A172 (cell line): ENCODE data around the gene TAGLN2. TPM values are rescaled to one million over a fixed set of nuclear protein-coding genes. Genes with fewer than 3 reads are reported as not detected.
"Not testable (repeated sequence)": the region's sequence is repeated elsewhere in the genome, so short reads cannot be mapped to it uniquely, and the experiment has no call there.

Experiments used
- DNase-seq: peaks from one replicate; pipeline ENCODE4 v3.0.0-alpha.2; 2015; ENCODE audit warnings: low spot score
- total RNA-seq: library from RNA; depleted of rRNA; stranded (reverse); fragments of >200 nt; shearing (Covaris generic); gene quantifications from 2 replicates; pipeline ENCODE4 v1.2.3, GENCODE V29; 2014

TAGLN2 gene
- total RNA-seq, 1 experiment from 2014 or later = 734 TPM

GRCh38 chr1:159921700-159922504, 3.4 kb downstream of the TAGLN2 start:
- peak; percentile 75 for DNase-seq

GRCh38 chr1:159921251-159921650, 4.1 kb downstream of the TAGLN2 start:
- DNase-seq = peak; percentile 59

DNA sequence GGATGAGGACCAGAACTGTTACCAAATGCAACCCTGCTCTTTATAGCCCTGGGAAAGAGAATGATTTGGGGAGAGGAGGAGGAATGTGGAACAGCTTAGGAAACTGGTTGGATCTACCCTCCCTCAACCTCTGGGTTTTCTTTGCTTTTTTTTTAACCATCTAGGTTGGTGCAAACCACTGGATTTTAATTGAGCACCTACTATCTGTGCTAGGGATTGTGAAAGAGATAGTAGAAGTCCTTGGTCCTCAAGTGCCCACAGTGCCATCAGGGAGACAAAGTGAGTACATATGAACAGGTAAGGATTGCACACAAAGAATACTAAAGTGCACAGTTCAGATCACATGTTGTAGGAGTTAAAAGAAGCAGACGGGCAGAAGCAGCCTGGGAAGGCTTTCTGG, 4.7 kb downstream of the TAGLN2 start:
- no peak for DNase-seq

- no peak for DNase-seq
Observed at GRCh38 chr1:159920202-159920601, 5.1 kb downstream of the TAGLN2 start.

DNA sequence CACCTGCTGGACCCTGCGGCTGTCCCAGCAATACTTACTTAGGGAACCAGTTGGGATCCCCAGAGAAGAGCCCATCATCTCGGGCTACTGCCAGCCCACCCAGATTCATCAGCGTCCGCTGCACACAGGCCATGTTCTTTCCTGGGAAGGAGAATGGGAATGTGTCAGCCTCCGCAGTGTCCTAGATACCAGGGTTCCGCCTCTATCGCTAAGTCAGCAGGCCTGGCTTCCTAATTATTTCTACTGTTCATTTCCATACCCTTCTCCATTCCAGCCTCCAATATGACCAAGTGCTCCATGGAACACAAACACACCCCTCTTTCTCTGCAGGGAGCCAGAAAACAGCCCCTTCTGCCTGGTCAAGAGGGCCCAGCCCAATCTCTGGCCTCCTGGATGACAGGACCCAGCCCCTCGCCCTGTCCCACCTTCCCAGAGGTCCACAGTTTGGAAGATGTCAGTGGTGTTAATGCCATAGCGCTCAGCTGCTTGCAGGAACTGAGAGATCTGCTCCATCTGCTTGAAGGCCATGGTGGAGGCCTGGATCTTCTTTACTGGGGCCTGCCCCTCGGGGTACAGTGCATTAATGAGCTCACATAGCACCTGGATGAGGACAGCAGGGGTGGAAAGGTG, 6.0 kb downstream of the TAGLN2 start:
- no peak for DNase-seq

GRCh38 chr1:159918352-159919200, 6.7 kb downstream of the TAGLN2 start:
- no peak for DNase-seq

GRCh38 chr1:159917533-159918351, 7.6 kb downstream of the TAGLN2 start:
- peak; percentile 26 for DNase-seq

DNA sequence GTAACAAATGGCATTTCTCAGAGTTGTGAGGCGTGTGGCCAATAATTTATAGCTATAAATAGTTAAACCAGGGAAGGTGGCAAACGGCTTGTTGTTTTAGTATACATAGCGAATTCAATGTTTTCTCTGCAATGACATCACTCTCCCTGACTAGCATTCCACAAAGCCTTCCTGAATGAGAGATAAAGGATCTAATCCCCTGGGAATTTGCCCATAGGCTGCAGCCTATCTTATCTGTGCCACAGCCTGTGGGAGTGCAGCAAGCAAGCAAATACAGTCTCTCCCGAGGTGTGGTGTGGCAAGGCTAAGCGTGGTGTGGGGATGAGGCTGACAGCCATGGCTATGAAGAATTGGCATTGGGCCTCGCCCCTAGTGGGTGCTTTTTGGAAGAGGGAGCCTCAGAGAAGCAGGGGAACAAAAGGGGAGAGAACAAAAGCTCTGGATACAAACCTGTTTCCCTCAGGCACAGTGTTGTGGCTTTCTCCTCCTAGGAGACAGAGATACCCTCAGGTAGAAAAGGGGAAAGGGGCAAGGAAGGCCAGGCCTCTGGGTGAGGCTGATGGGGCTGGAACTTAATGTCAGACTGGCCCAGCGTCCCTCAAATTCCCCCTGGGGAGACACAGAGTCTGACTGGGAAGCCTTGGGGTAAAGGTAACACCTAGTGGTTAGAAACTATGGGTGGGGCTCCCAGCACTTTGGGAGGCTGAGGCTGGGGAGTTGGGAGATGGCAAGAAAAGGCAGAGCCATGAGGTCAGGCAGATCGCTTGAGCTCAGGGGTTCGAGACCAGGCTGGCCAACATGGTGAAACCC, 8.9 kb downstream of the TAGLN2 start:
- DNase-seq = peak; percentile 100

- peak; percentile 23 for DNase-seq
Observed at GRCh38 chr1:159915571-159916241, 9.6 kb downstream of the TAGLN2 start.

DNA sequence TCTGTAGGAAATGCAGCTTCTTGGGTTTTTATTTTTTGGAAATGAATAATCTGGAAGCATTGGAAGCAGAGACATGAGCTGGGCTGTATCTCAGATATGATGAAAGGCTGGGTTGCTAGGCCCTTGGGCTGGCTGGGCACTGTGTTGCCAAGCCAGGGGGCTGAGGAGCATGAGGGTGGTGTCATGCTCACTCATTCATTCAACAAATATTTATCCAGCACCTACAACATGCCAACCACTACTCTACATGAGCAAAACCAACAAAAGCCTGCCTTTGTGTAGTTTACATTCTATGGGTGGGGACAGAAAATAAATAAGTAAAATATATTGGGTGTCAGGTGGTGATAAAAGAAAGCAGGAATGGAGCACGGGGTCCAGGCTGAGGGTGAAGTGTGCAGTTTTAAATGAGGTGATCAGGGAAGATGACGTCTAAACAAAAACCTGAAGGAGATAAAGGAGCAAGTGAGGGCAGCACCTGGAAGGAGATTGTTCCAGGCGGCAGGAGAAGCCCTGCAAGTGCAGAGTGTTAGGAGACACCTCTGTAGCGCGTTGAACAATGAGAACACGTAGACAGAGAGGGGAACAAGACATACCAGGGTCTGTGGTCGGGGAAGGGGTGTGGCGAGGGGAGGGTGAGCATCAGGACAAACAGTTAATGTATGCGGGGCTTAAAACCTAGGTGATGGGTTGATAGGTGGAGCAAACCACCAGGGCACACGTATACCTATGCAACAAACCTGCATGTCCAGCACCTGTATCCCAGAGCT, 10.9 kb downstream of the TAGLN2 start:
- no peak for DNase-seq

DNA sequence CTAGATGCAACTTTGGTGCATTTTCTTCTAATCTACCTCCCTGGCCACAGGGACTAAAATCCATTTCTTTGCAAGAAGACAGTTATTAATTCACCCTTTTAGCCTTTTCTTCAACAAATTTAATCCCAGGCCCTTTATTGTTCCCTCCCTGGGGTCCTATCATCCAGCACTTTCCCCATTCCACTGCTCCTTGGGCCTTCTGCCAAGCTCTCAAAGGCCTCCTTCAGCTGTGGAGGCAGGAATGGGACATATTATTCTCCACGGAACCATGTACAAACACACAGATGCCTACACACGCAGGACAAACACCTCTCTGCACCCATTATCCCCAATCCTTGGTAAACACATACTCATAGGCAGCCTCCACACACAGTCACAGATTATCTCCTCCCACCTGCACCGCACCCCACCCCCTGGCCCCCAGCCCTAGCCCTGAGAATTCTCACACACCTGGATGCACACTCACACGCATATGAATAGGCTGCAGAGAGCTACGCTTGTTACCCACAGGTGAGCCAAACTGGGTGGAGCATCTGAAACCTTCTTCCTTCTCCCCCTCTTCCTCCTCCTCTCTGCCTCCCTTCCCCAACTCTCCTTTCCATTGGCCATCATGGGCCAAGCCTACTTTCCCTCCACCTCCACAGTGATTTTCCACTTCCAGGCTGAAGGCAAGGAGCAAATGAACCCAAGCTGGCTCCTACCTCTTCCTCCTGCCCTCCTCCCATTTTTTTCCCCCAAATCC, 11.7 kb downstream of the TAGLN2 start:
- no peak for DNase-seq

- no peak for DNase-seq
Observed at GRCh38 chr1:159911326-159912070, 13.8 kb downstream of the TAGLN2 start.

GRCh38 chr1:159908031-159908940, 17.0 kb downstream of the TAGLN2 start:
- no peak for DNase-seq

DNA sequence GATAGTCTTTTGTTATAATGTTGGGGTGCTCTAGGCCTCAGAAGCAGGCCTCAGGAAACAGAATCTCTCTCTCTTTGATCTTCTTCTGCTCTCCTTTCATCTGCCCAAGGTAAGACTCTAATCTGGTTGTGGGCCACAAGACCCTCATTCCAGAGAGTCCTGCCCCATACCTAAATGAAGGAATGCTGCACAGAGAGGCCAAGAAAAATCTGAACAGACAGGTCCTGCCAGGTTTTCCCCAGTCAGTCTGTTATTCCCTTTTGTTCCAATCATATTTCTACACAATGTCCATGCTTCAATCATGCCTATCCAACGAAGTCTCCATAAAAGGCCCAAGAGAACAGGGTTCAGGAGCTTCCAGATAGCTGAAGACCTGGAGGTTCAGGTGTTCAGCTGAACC, 18.3 kb downstream of the TAGLN2 start:
- DNase-seq = no peak

- DNase-seq = not testable (repeated sequence)
Observed at GRCh38 chr1:159904036-159904435, 21.3 kb downstream of the TAGLN2 start.

DNA sequence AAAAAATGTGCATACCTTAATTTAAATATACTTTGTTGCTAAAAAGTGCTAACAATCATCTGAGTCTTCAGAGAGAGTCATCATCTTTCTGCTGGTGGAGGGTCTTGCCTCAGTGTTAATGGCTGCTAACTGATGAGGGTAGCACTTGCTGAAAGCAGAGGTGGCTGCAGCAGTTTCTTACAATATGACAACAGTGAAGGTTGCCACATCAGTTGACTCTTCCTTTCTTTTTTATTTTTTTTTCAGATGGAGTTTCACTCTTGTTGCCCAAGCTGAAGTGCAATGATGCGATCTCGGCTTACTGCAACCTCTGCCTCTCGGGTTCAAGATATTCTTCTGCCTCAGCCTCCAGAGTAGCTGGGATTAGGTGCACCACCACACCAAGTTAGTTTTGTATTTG, 22.8 kb downstream of the TAGLN2 start:
- DNase-seq = no peak
